ENCODE data around the gene SOWAHA. TPM values are rescaled to one million over a fixed set of nuclear protein-coding genes. Genes with fewer than 3 reads are reported as not detected.
"Not testable (repeated sequence)": the region's sequence is repeated elsewhere in the genome, so short reads cannot be mapped to it uniquely, and the experiment has no call there.

Gene SOWAHA
- total RNA-seq, 1 donor from 2014 or later = 0.13 TPM

GRCh38 chr5:132802044-132802684, 10.9 kb upstream of the SOWAHA start:
- DNase-seq = no peak
- ATAC-seq (ENCODE audit: poor library complexity) = no peak
- intact Hi-C loops (cut with DNase I) = no loop called here

GRCh38 chr5:132802685-132803066, 10.4 kb upstream of the SOWAHA start:
- intact Hi-C loops (cut with DNase I); DNase-seq; ATAC-seq (ENCODE audit: poor library complexity): not testable (repeated sequence)

GRCh38 chr5:132804219-132804618, 8.9 kb upstream of the SOWAHA start:
- ATAC-seq (ENCODE audit: poor library complexity); DNase-seq; intact Hi-C loops (cut with DNase I): not testable (repeated sequence)

- ATAC-seq (ENCODE audit: poor library complexity); intact Hi-C loops (cut with DNase I); DNase-seq: not testable (repeated sequence)
These were observed 7.2 kb upstream of the SOWAHA start for GRCh38 chr5:132805872-132806271.

- ATAC-seq (ENCODE audit: poor library complexity); intact Hi-C loops (cut with DNase I); DNase-seq: not testable (repeated sequence)
These were observed 6.3 kb upstream of the SOWAHA start for GRCh38 chr5:132806804-132807162.

GRCh38 chr5:132807163-132807838, 5.8 kb upstream of the SOWAHA start:
- DNase-seq = no peak
- intact Hi-C loops (cut with DNase I) = no loop called here

GRCh38 chr5:132808448-132808847, 4.7 kb upstream of the SOWAHA start:
- ATAC-seq (ENCODE audit: poor library complexity) (no peak), DNase-seq (no peak)
- intact Hi-C loops (cut with DNase I) = no loop called here

More at GRCh38 chr5:132807163-132807838, 5.8 kb upstream of the SOWAHA start:
- peak; percentile 31 for ATAC-seq (ENCODE audit: poor library complexity)

GRCh38 chr5:132808866-132809265, 4.2 kb upstream of the SOWAHA start:
- ATAC-seq (ENCODE audit: poor library complexity) (no peak), DNase-seq (no peak)
- intact Hi-C loops (cut with DNase I) = no loop called here

GRCh38 chr5:132810605-132811004, 2.5 kb upstream of the SOWAHA start:
- intact Hi-C loops (cut with DNase I) = loop anchor here (10.0 kb wide), 1 partner anchor 426 kb away; no protein-coding TSS in a partner anchor
- no peak for DNase-seq
- ATAC-seq (ENCODE audit: poor library complexity) = no peak

- ATAC-seq (ENCODE audit: poor library complexity) (no peak), DNase-seq (no peak)
- intact Hi-C loops (cut with DNase I) = loop anchor here (10.0 kb wide), 1 partner anchor 427 kb away; no protein-coding TSS in a partner anchor
These were observed 858 bp upstream of the SOWAHA start for GRCh38 chr5:132812123-132812765.

GRCh38 chr5:132813599-132814502, 749 bp downstream of the SOWAHA start:
- DNase-seq = peak; percentile 40

GRCh38 chr5:132814503-132815294, 1.6 kb downstream of the SOWAHA start:
- DNase-seq (peak; percentile 39), ATAC-seq (ENCODE audit: poor library complexity) (no peak)
- intact Hi-C loops (cut with DNase I) = loop anchor here (10.0 kb wide), 1 partner anchor 430 kb away; no protein-coding TSS in a partner anchor

More at GRCh38 chr5:132813599-132814502, 749 bp downstream of the SOWAHA start:
- ATAC-seq (ENCODE audit: poor library complexity) = peak; percentile 85
- intact Hi-C loops (cut with DNase I) = loop anchor here (10.0 kb wide), 1 partner anchor 429 kb away; no protein-coding TSS in a partner anchor

GRCh38 chr5:132815454-132815853, 2.4 kb downstream of the SOWAHA start:
- no peak for ATAC-seq (ENCODE audit: poor library complexity)
- no peak for DNase-seq
- intact Hi-C loops (cut with DNase I) = loop anchor here (10.0 kb wide), 1 partner anchor 431 kb away; no protein-coding TSS in a partner anchor

- no peak for ATAC-seq (ENCODE audit: poor library complexity)
- DNase-seq = no peak
- intact Hi-C loops (cut with DNase I) = loop anchor here (10.0 kb wide), 1 partner anchor 431 kb away; no protein-coding TSS in a partner anchor
These were observed 3.0 kb downstream of the SOWAHA start for GRCh38 chr5:132816083-132816482.

GRCh38 chr5:132816554-132816953, 3.5 kb downstream of the SOWAHA start:
- DNase-seq = no peak
- no peak for ATAC-seq (ENCODE audit: poor library complexity)
- intact Hi-C loops (cut with DNase I) = loop anchor here (10.0 kb wide), 1 partner anchor 432 kb away; no protein-coding TSS in a partner anchor

GRCh38 chr5:132817011-132817410, 3.9 kb downstream of the SOWAHA start:
- ATAC-seq (ENCODE audit: poor library complexity) = no peak
- intact Hi-C loops (cut with DNase I) = loop anchor here (10.0 kb wide), 1 partner anchor 432 kb away; no protein-coding TSS in a partner anchor

GRCh38 chr5:132819468-132819867, 6.4 kb downstream of the SOWAHA start:
- DNase-seq (no peak), ATAC-seq (ENCODE audit: poor library complexity) (no peak)
- intact Hi-C loops (cut with DNase I) = loop anchor here (10.0 kb wide), 1 partner anchor 435 kb away; no protein-coding TSS in a partner anchor

More at GRCh38 chr5:132817011-132817410, 3.9 kb downstream of the SOWAHA start:
- no peak for DNase-seq

Measured in Right ventricle myocardium superior (tissue), 1 donor.